Pulmonary artery endothelial cell (primary cell): ENCODE measurements around the gene TMOD4. TPM values are rescaled to one million over a fixed set of nuclear protein-coding genes. Genes with fewer than 3 reads are reported as not detected.
A peak's percentile ranks its signal among the peaks of the same experiment; 100 is the strongest.
"Not testable (repeated sequence)": the region's sequence is repeated elsewhere in the genome, so short reads cannot be mapped to it uniquely, and the experiment has no call there.

ENCODE experiments used
- DNase-seq: peaks from one replicate; pipeline ENCODE4 v3.0.0-alpha.2; 2011; ENCODE audit warnings: low read depth, low spot score
- total RNA-seq: library from RNA; depleted of rRNA; stranded (reverse); fragments of >200 nt; gene quantifications from 2 replicates; pipeline ENCODE4 v1.2.3, GENCODE V29; 2014

TMOD4 gene
- not detected in 2 replicates for total RNA-seq

DNA sequence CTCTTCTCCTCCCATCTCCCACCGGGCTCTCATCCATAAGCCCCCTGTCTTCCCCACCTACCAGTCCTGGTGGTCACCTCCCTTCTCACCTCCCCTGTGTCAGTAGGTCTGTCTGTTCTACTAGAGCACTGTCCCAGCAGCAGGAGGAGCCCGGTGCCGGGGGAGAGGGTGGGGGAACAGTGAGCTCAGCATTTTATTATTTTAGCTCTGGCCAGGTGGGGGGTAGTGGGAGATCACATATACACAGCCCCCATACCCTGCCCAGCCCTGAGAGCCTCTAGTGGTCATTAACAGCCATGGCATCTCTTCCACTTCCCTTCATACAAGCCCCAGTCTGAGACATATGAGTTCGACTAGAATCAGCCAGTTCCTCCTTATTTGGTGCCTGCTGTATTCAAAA is at the start of gene TMOD4:
TMOD4 (minus strand) TSS at position 119 of the 400 bp plus-strand sequence. CDS start 1,106 bp downstream, outside the sequence.
- DNase-seq: no peak

GRCh38 chr1:151222130-151222529 is 46.3 kb upstream of the TMOD4 start:
- DNase-seq: no peak

DNA sequence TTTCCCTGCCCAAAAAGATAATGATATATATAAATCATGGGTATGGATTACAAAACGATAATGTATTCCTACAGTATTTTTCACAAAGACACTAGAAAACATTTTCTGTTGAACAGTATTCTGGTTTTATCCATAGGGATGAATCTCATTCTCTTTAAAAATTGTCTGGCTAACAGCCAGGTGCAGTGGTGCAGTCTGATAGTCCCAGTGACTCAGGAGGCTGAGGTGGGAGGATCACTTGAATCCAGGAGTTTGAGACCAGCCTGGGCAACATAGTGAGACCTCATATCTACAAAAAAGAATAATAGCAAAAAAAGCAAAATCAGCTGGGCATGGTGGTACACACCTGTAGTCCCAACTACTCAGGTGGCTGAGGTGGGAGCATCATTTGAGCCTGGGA is 45.8 kb upstream of the TMOD4 start:
- DNase-seq: no peak

DNA sequence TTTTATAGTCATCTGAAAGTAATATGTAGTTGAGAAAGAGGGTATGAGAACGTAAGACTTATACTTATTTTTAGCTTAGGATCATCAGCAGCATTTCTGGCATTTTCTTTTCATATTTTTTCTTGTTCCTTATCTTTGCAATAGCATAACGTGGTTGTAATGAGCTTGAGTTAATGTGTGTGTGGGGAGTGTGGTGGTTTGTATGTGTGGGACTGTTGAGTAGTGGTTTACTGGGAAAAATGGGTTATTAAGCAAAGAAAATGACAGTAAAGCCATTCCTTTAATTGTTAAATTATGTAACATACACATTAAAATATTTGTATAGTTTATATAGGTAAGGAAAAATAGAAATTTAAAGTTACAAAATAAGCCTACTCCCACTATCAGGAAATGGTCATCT is 37.8 kb upstream of the TMOD4 start:
- no peak for DNase-seq

DNA sequence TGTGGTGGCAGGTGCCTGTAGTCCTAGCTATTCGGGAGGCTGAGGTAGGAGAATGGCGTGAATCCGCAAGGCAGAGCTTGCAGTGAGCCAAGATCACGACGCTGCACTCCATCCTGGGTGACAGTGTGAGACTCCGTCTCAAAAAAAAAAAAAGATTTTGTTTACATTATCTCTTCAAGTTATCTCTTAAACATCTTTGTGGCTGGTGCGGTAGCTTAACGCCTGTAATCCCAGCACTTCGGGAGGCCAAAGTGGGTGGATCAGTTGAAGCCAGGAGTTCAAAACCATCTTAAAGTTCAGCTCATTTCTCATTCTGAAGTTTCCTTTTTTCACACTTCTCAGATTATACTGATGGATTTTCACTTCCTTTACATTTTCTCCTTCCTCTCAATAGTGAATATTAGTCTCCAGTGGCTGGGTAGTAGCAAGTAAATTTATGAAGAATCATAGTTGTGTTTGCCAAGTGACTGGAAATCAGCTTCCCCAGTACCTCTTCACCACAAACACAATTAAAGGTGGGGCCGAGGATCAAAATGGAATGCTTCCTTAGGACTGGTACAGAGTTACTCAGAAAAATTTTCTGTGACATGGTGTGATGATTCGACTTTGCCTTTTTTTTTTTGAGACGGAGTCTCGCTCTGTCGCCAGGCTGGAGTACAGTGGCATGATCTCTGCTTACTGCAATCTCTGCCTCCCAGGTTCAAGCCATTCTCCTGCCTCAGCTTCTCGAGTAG is 36.4 kb upstream of the TMOD4 start:
- DNase-seq: no peak

DNA sequence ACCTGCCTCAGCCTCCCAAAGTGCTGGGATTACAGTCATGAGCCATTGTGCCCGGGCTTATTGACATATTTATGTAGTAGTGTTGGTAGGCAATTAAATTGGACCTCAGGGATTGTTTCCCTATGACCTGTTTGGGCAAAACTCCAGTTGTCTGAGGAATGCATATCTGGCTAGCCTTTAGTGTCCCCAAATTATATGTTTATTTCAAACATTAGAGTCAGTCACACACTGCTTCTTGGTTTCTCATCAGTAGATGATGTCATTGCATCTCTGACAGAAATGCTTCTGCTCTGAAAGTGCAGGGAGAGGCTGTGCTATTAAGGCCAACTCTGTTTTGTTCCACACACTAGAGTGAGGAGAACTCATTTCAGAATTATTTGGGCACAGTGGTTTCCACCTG is 35.0 kb upstream of the TMOD4 start:
- DNase-seq: no peak

DNA sequence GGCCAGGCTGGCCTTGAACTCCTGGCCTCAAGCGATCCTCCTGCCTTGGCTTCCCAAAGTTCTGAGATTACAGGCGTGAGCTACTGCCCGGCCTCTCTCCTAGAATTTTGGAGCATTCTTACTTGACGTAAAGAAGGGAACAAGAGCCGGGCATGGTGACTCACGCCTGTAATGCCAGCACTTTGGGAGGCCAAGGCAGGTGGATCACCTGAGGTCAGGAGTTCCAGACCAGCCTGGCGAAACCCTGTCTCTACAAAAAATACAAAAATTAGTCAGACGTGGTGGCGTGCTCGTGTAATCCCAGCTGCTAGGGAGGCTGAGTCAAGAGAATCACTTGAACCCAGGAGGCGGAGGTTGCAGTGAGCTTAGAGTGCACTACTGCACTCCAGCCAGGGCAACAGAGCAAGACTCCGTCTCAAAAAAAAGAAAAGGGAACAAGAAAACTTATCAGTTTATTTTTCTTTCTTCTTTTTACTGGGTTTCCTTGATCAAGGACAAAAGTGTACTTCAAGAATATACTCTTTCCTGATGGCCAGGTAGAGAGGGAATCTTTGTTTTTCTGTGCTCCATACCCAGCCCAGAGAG is 29.7 kb upstream of the TMOD4 start:
- not testable (repeated sequence) for DNase-seq

DNA sequence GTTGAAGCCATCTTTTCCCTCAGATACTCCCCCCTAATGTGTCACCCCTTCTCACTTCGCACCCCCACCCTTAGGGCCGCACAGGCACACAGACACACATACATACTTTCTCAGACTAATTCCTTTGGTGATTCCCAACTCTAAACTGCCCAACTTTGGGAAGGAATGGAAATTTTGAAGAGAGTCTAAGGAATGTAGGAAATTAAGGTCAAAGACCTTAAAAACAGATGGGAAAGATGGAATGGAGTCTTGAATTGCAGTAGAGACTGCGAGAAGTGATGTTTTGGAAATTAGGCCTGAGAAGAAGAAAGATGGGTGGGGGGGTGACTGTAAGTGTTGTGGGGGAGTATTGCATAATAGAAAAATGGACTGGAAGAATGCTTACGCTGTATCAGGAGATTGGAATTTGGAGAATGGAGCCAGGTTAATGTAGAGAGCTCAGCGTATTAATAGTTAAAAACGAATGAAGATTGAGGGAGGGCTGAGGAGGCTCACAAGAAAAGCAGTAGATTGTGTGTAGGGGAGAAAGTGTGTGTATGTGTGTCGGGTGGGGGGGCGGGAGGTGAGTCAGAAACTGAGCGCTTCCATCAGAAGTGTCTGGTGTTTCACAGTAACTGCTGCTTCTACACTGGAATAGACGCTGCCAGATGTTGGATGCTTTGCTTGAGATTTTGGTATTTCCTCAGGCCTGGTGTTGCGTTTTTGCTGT is 24.2 kb upstream of the TMOD4 start:
- DNase-seq: no peak

- peak; percentile 92 for DNase-seq
Measured at GRCh38 chr1:151198254-151199127, 22.7 kb upstream of the TMOD4 start, which contains the start of gene PIP5K1A. Gene PIP5K1A, plus strand, starts transcription at chr1:151198552. Its CDS starts 445 bp downstream, at chr1:151198997.

DNA sequence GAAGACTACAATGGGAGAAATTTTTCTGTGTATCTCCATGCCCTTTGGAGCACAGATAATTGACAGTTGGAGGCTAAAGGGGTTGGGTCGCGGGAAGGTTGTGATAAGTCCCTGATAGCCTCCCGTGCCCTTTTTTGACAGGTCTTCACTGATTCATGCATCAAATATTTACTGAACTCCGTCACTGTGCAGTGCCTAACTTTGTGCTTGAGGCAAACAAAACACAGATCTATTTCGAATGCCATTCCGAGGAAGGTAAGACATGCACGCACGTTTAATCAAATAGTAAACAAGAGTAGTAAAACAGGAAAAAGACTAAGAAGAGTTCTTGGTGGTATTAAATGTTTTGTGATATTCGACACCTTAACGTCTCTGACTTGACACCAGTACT is 22.1 kb upstream of the TMOD4 start:
- no peak for DNase-seq

GRCh38 chr1:151196292-151196800 is 20.6 kb upstream of the TMOD4 start:
- peak; percentile 63 for DNase-seq

DNA sequence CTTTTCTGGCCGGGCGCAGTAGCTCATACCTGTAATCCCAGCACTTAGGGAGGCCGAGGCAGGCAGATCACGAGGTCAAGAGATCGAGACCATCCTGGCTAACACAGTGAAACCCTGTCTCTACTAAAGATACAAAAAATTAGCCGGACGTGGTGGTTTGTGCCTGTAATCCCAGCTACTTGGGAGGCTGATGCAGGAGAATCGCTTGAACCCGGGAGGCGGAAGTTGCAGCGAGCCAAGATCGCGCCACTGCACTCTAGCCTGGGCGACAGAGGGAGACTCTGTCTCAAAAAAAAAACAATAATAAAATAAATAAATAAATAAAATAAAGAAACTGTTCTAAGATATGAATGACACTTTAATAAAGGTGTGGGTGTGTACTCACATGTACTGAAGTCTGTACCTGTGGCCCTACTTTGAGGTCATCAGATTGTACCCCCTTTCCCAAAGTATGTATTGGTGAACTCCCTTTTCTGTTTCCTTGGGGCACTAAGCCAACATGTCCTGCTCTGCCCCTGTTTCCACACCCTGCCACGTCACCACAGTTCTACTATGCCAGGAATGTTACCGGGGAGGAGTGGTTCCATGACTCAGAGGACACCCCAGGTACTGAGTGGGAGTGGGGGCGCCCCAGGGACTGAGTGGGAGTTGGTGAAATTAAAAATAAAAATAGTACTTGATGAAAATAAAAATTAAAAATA is 19.3 kb upstream of the TMOD4 start:
- peak; percentile 48 for DNase-seq

- no peak for DNase-seq
Measured at GRCh38 chr1:151193856-151194255, 18.1 kb upstream of the TMOD4 start.

DNA sequence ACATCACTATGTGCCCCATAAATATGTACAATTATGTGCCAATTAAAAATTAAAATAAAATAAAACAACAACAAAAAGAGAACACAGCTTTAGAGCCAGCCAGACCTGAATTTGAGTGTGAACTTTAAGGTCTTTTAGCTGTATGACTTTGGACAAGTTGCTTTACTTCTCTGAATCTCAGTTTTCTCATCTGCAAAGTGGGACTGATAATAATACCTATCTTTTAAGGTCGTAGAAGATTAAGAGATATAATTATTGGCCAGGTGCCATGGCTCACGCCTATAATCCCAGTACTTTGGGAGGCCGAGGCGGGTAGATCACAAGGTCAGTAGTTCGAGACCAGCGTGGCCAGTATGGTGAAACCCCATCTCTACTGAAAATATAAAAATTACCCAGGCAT is 17.5 kb upstream of the TMOD4 start:
- DNase-seq: no peak

DNA sequence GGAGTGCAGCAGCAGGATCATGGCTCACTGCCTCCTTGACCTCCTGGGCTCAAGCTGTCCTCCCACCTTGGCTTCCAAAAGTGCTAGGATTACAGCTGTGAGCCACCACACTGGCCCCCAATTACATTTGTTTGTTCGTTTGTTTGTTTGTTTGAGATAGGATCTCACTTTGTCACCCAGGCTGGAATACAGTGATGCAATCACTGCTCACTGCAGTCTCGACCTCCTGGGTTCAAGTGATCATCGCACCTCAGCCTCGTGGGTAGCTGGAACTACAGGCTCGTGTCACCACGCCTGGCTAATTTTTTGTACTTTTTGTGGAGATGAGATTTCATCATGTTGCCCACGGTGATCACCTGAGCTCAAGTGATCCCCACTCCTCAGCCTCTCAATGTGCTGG is 16.3 kb upstream of the TMOD4 start:
- no peak for DNase-seq

- peak; percentile 69 for DNase-seq
Measured at GRCh38 chr1:151189637-151190445, 14.1 kb upstream of the TMOD4 start, which contains the start of gene VPS72. Gene VPS72, minus strand, starts transcription at chr1:151190197. Its CDS starts 76 bp downstream, at chr1:151190121.

GRCh38 chr1:151188667-151189066 is 12.9 kb upstream of the TMOD4 start:
- not testable (repeated sequence) for DNase-seq

DNA sequence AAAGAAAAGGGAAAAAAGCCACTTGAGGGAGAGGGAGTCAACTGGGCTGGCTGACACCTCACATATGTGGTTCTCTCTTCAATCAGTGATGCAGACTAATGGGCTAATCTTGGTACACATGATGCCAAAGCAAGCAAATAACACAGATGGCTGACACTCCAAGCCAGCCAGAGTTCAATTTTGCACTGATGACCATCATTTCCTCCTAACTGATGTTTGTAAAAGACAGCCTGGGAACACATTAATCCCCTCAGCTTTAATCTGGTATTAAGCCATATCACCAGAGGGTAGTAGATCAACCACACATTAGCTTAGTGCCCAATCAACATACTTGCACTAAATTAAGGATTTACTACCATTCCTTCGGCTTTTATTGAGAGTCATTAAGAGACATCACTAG is 11.4 kb upstream of the TMOD4 start:
- DNase-seq: no peak

- no peak for DNase-seq
Measured at GRCh38 chr1:151184211-151184610, 8.4 kb upstream of the TMOD4 start.
